ENCODE data around the gene TBCC. TPM values are rescaled to one million over a fixed set of nuclear protein-coding genes. Genes with fewer than 3 reads are reported as not detected.
A peak's percentile ranks its signal among the peaks of the same experiment; 100 is the strongest.

TBCC gene
- total RNA-seq, 4 donors from 2014 or later: 33.2 to 61.8 (median 45.1) TPM

DNA sequence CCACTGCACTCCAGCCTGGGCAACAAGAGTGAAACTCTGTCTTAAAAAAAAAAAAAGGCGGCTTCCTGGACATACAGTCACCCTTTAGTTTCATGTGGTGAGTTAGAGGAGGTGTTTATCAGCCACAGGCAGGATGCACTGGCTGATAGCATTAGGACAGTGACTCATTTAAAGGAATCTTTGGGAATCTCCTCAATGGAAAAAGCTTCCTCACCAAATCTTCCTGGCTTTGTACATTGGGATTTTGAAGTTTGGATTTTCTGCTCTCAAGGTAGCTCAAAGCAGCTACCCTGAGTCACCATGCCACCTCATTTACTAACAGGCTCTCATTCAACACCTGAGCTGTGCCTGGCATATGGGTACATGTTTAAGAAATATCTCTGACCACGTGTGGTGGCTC is 43.7 kb downstream of the TBCC start:
- Histone ChIP-seq H3K36me3 (no peaks in the 10 kb centered on the region), H3K27ac (peak overlapping the region in 3 of 4 donors; percentile 26 to 83 (median 82)), H3K27me3 (no peaks in the 10 kb centered on the region), H3K9me3 (no peaks in the 10 kb centered on the region), H3K4me3 (no peak overlapping the region), H3K4me1 (peaks cover 10% of the 10 kb centered on the region in 2 donors)
- in situ Hi-C loops (cut with MboI; ENCODE audit: low sequenced_read_pairs in 4 of 4): no loop called here
- ATAC-seq: no peak
- TF ChIP-seq, protein P1, sequence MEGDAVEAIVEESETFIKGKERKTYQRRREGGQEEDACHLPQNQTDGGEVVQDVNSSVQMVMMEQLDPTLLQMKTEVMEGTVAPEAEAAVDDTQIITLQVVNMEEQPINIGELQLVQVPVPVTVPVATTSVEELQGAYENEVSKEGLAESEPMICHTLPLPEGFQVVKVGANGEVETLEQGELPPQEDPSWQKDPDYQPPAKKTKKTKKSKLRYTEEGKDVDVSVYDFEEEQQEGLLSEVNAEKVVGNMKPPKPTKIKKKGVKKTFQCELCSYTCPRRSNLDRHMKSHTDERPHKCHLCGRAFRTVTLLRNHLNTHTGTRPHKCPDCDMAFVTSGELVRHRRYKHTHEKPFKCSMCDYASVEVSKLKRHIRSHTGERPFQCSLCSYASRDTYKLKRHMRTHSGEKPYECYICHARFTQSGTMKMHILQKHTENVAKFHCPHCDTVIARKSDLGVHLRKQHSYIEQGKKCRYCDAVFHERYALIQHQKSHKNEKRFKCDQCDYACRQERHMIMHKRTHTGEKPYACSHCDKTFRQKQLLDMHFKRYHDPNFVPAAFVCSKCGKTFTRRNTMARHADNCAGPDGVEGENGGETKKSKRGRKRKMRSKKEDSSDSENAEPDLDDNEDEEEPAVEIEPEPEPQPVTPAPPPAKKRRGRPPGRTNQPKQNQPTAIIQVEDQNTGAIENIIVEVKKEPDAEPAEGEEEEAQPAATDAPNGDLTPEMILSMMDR (IDR thresholded peaks at IDR 0.05 in 4 of 5, conservative IDR thresholded peaks at IDR 0.05 in 1 of 5): no peak
- no peak for TF ChIP-seq POLR2A (IDR thresholded peaks at IDR 0.05)
- DNase-seq: no peak
- intact Hi-C loops (cut with DNase I; ENCODE audit: low total_unique reads): no loop called here

- no peaks in the 10 kb centered on the region for H3K36me3 ChIP-seq
- in situ Hi-C loops (cut with MboI; ENCODE audit: low sequenced_read_pairs in 4 of 4): no loop called here
- ATAC-seq (peak in 1 of 2 donors; percentile 5), DNase-seq (no peak)
- no peaks in the 10 kb centered on the region for H3K9me3 ChIP-seq
- no peaks in the 10 kb centered on the region for H3K27me3 ChIP-seq
- H3K4me3 ChIP-seq: no peak overlapping the region
- H3K4me1 ChIP-seq: peaks cover 25 to 26% of the 10 kb centered on the region in 2 donors
- H3K27ac ChIP-seq: peak overlapping the region in 3 of 4 donors; percentile 48 to 79 (median 65)
- TF ChIP-seq, protein P1 (IDR thresholded peaks at IDR 0.05 in 4 of 5, conservative IDR thresholded peaks at IDR 0.05 in 1 of 5): no peak
- TF ChIP-seq POLR2A (IDR thresholded peaks at IDR 0.05): no peak
- intact Hi-C loops (cut with DNase I; ENCODE audit: low total_unique reads): no loop called here
These were observed 47.7 kb downstream of the TBCC start for GRCh38 chr6:42698217-42698616.

GRCh38 chr6:42697268-42697655 is 48.6 kb downstream of the TBCC start:
- DNase-seq (no peak), ATAC-seq (no peak)
- no peaks in the 10 kb centered on the region for H3K27me3 ChIP-seq
- TF ChIP-seq, protein P1 (IDR thresholded peaks at IDR 0.05 in 4 of 5, conservative IDR thresholded peaks at IDR 0.05 in 1 of 5): no peak
- no peak for TF ChIP-seq POLR2A (IDR thresholded peaks at IDR 0.05)
- H3K36me3 ChIP-seq: no peaks in the 10 kb centered on the region
- no peaks in the 10 kb centered on the region for H3K9me3 ChIP-seq
- H3K4me3 ChIP-seq: no peak overlapping the region
- in situ Hi-C loops (cut with MboI; ENCODE audit: low sequenced_read_pairs in 4 of 4): no loop called here
- peak overlapping the region; percentile 48 to 79 (median 68) for H3K27ac ChIP-seq
- H3K4me1 ChIP-seq: peaks cover 34 to 35% of the 10 kb centered on the region in 2 donors
- intact Hi-C loops (cut with DNase I; ENCODE audit: low total_unique reads): no loop called here

DNA sequence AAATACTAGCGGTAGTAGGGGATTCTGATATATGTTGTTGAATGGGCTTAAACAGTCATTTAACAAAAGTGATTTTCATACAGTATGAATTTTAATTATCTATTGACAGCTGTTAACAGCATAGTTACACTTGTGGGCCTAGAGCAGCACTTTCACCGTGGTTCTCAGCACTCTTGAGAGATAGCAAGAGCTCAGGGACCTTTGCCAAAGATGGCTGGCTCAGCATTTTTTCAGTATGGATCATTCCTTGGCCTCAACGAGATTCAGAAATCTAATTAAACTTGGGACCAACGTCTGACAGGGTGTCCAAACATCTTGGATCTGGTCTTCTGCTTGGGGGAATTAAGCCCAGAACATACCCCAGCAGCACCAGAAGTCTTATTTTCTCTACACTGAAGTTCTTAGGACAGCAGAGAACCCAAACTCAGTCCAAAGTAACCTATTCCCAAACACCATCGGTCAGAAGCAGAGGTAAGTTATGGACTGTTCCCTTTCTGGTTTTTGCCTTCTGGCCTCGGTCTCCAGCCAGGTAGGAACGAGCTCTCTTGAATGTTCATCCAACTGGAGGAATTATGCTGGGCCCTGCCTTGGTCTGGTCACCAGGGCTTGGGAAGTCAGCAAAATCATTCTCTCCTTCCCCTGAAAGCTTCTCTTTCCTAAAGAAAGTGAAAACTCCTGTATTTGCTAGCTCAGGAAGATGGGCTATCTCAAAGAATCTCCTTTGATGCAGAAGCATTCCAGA is 49.2 kb downstream of the TBCC start:
- ATAC-seq (no peak), DNase-seq (no peak)
- peaks cover 0 to 2% of the 10 kb centered on the region in 2 donors for H3K36me3 ChIP-seq
- peak overlapping the region; percentile 35 to 79 (median 68) for H3K27ac ChIP-seq
- no peak overlapping the region for H3K4me3 ChIP-seq
- no peaks in the 10 kb centered on the region for H3K9me3 ChIP-seq
- in situ Hi-C loops (cut with MboI; ENCODE audit: low sequenced_read_pairs in 4 of 4) (no loop called here), intact Hi-C loops (cut with DNase I; ENCODE audit: low total_unique reads) (no loop called here)
- peaks cover 38 to 39% of the 10 kb centered on the region in 2 donors for H3K4me1 ChIP-seq
- TF ChIP-seq, protein P1 (IDR thresholded peaks at IDR 0.05 in 4 of 5, conservative IDR thresholded peaks at IDR 0.05 in 1 of 5): no peak
- TF ChIP-seq POLR2A (IDR thresholded peaks at IDR 0.05): no peak
- H3K27me3 ChIP-seq: no peaks in the 10 kb centered on the region
